Measurements from ENCODE around the gene TENM4. TPM values are rescaled to one million over a fixed set of nuclear protein-coding genes. Genes with fewer than 3 reads are reported as not detected.

The TENM4 gene
- total and polyA plus RNA-seq, 2 of the 8 experiments (the other 6 are each of a cell fraction or from before 2014, with no cell fraction given) = 3.5 to 7.2 TPM

DNA sequence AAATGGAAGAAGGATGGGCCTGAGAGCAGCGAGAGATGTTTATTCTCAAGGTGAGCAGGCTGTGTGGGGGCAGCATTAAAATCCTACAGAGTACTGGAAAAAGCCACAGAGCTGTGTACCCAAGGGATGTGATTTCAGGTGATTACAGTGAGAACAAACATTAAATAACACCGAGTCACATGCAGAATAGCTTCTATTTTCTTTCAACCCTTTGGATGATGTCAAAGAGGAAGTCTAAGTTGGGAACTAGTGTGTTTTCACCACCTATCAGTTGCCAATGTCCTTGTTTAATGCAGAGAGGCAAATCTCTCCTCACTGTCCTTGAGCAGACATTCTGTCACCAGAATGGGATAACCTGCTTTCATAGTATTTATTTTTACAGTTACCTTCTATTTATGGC is 486.6 kb downstream of the TENM4 start:
- FAIRE-seq = no peak
- no peak overlapping the region for H3K18ac ChIP-seq (ENCODE audit: extremely low read depth, low read length)
- no peak overlapping the region for H4K5ac ChIP-seq (ENCODE audit: insufficient read length, low read depth, low read length)
- no peak overlapping the region for H2BK12ac ChIP-seq (ENCODE audit: low read depth, low read length)
- no peak overlapping the region for H3K23ac ChIP-seq (ENCODE audit: insufficient read length)
- H3K4me1 ChIP-seq (replicated peaks in 1 of 4; ENCODE audit: control insufficient read depth in 3 of 4, insufficient read depth in 4 of 4, low read length in 3 of 4) = peaks cover 0 to 9% (median 0%) of the 10 kb centered on the region in 4 experiments; a peak in 3 of 7 replicates
- H4K20me1 ChIP-seq (replicated peaks in 1 of 2; ENCODE audit: control insufficient read depth in 1 of 2, insufficient read depth in 2 of 2, low read length in 2 of 2) = peaks cover 0 to 3% of the 10 kb centered on the region in 2 experiments
- no peak overlapping the region for H2AK5ac ChIP-seq (ENCODE audit: low read depth, low read length)
- no peak overlapping the region for H3K27ac ChIP-seq (ENCODE audit: low read depth, low read length)
- no peak for DNase-seq (ENCODE audit: low read depth in 1 of 2, low spot score in 2 of 2)
- ChIA-PET CTCF (ENCODE audit: partially characterized antibody) (interaction anchor here (0.7 to 1.7 kb wide), 3 partner anchors 63 to 308 kb away, joined by 3 to 4 read pairs (median 3); no protein-coding TSS in a partner anchor), POLR2A (ENCODE audit: partially characterized antibody) (no interaction called here)
- H4K8ac ChIP-seq (ENCODE audit: extremely low read depth, insufficient read depth, low read length) = no peak overlapping the region
- H3K4ac ChIP-seq (replicated peaks; ENCODE audit: insufficient read length, low read depth, low read length) = no peak overlapping the region
- no peak overlapping the region for H3K9ac ChIP-seq (replicated peaks in 1 of 4; ENCODE audit: extremely low read depth in 1 of 4, low read depth in 3 of 4, low read length in 3 of 4)
- no peak overlapping the region for H2BK5ac ChIP-seq (ENCODE audit: low read depth, low read length)
- no peaks in the 10 kb centered on the region for H3K23me2 ChIP-seq (ENCODE audit: low read depth, low read length)
- H3K36me3 ChIP-seq (ENCODE audit: control insufficient read depth in 2 of 4, insufficient read depth in 4 of 4, low read length in 3 of 4) = peaks cover 0 to 2% (median under 1%) of the 10 kb centered on the region in 4 experiments; a peak in 3 of 8 replicates
- H3K14ac ChIP-seq (ENCODE audit: insufficient read length) = no peak overlapping the region
- no peak overlapping the region for H2BK15ac ChIP-seq (ENCODE audit: low read length)
- no peak overlapping the region for H3K4me3 ChIP-seq (ENCODE audit: extremely low read depth in 1 of 4, insufficient read depth in 2 of 4, low read depth in 3 of 4, low read length in 4 of 4)
- 86% methylated on average over 2 of the region's 2 CpGs; no CpG with 5 or more reads in 1 of the 2 experiments for WGBS, 2 experiments (ENCODE audit: extremely low coverage in 1 of 2, insufficient coverage in 1 of 2, insufficient read length in 1 of 2, insufficient replicate concordance in 2 of 2, low coverage in 1 of 2, low lambda C conversion rate in 2 of 2, missing lambda C conversion rate in 1 of 2)
- H2AFZ ChIP-seq (ENCODE audit: low read length) = no peak overlapping the region
- no peak overlapping the region for H3K4me2 ChIP-seq (ENCODE audit: insufficient read depth in 1 of 2, low read depth in 2 of 2, low read length in 2 of 2)
- no peaks in the 10 kb centered on the region for H3K79me2 ChIP-seq (ENCODE audit: control insufficient read depth in 1 of 2, insufficient read depth in 2 of 2, low read length in 2 of 2)
- H3K56ac ChIP-seq (replicated peaks; ENCODE audit: insufficient read length, low read depth, low read length) = no peak overlapping the region
- H3K27me3 ChIP-seq (replicated peaks in 1 of 4; ENCODE audit: control insufficient read depth in 3 of 4, extremely low read depth in 1 of 4, insufficient read depth in 3 of 4, low read length in 3 of 4) = no peaks in the 10 kb centered on the region
- H3K9me3 ChIP-seq (ENCODE audit: insufficient read depth in 2 of 2, low read depth in 1 of 2, low read length in 1 of 2) = no peaks in the 10 kb centered on the region
- no peaks in the 10 kb centered on the region for H3K79me1 ChIP-seq (ENCODE audit: low read depth, low read length)
- no peak overlapping the region for H2BK20ac ChIP-seq (ENCODE audit: low read length)
- no peak overlapping the region for H2BK120ac ChIP-seq (replicated peaks; ENCODE audit: low read depth, low read length)
- no peak overlapping the region for H4K91ac ChIP-seq (replicated peaks; ENCODE audit: insufficient read length, low read length)
- TF ChIP-seq HDAC2 (IDR thresholded peaks at IDR 0.05; ENCODE audit: borderline replicate concordance in 1 of 2, low read depth in 2 of 2, low read length in 2 of 2) (no peak), PHF8 (conservative IDR thresholded peaks at IDR 0.05; ENCODE audit: low read depth, low read length) (no peak), EP300 (IDR thresholded peaks at IDR 0.05; ENCODE audit: borderline replicate concordance in 1 of 2, low read depth in 2 of 2, low read length in 2 of 2) (no peak), CHD1 (IDR thresholded peaks at IDR 0.05; ENCODE audit: low read depth, low read length) (no peak), TEAD4 (IDR thresholded peaks at IDR 0.05; ENCODE audit: low read depth, low read length) (no peak), POU5F1 (IDR thresholded peaks at IDR 0.05; ENCODE audit: low read depth, low read length) (no peak), CBX8 (IDR thresholded peaks at IDR 0.05; ENCODE audit: borderline replicate concordance, low read depth, low read length) (no peak), NANOG (IDR thresholded peaks at IDR 0.05; ENCODE audit: insufficient read depth, low read depth, low read length, poor library complexity, severe bottlenecking) (no peak), KDM5A (IDR thresholded peaks at IDR 0.05; ENCODE audit: low read length) (no peak), CEBPB (IDR thresholded peaks at IDR 0.05; ENCODE audit: low read depth, low read length) (no peak), RAD21 (IDR thresholded peaks at IDR 0.05 in 1 of 2, conservative IDR thresholded peaks at IDR 0.05 in 1 of 2; ENCODE audit: low read depth in 2 of 2, low read length in 2 of 2) (no peak), ATF3 (IDR thresholded peaks at IDR 0.05; ENCODE audit: insufficient read depth, low read depth, low read length) (no peak), CHD2 (IDR thresholded peaks at IDR 0.05; ENCODE audit: low read length) (no peak)
